Epithelial cell of proximal tubule (primary cell): ENCODE data around the gene POLDIP2. TPM values are rescaled to one million over a fixed set of nuclear protein-coding genes. Genes with fewer than 3 reads are reported as not detected.
"Not testable (repeated sequence)": the region's sequence is repeated elsewhere in the genome, so short reads cannot be mapped to it uniquely, and the experiment has no call there.

Experiments
- DNase-seq: peaks from one replicate; pipeline ENCODE4 v3.0.0-alpha.2; 2011; ENCODE audit warnings: low read depth
- H3K4me3 ChIP-seq: 2 replicates; pipeline ENCODE4 v1.5.1; 2011; ENCODE audit warnings: low read depth, mild to moderate bottlenecking, low read length
- total RNA-seq: library from RNA; depleted of rRNA; stranded (reverse); fragments of >200 nt; gene quantifications from 2 replicates; pipeline ENCODE4 v1.2.3, GENCODE V29; 2015
- TF ChIP-seq, protein P1 (sequence below): conservative IDR thresholded peaks from 2 replicates; pipeline ENCODE4 v1.5.1; 2012; ENCODE audit warnings: low read depth, mild to moderate bottlenecking, low read length

The POLDIP2 gene
- total RNA-seq, 1 donor from 2014 or later, result 96.4 TPM

- TF ChIP-seq, protein P1, sequence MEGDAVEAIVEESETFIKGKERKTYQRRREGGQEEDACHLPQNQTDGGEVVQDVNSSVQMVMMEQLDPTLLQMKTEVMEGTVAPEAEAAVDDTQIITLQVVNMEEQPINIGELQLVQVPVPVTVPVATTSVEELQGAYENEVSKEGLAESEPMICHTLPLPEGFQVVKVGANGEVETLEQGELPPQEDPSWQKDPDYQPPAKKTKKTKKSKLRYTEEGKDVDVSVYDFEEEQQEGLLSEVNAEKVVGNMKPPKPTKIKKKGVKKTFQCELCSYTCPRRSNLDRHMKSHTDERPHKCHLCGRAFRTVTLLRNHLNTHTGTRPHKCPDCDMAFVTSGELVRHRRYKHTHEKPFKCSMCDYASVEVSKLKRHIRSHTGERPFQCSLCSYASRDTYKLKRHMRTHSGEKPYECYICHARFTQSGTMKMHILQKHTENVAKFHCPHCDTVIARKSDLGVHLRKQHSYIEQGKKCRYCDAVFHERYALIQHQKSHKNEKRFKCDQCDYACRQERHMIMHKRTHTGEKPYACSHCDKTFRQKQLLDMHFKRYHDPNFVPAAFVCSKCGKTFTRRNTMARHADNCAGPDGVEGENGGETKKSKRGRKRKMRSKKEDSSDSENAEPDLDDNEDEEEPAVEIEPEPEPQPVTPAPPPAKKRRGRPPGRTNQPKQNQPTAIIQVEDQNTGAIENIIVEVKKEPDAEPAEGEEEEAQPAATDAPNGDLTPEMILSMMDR, result no peak
- no peak for DNase-seq
- H3K4me3 ChIP-seq, result no peak overlapping the region
Measured at GRCh38 chr17:28344011-28344410, 13.3 kb downstream of the POLDIP2 start.

DNA sequence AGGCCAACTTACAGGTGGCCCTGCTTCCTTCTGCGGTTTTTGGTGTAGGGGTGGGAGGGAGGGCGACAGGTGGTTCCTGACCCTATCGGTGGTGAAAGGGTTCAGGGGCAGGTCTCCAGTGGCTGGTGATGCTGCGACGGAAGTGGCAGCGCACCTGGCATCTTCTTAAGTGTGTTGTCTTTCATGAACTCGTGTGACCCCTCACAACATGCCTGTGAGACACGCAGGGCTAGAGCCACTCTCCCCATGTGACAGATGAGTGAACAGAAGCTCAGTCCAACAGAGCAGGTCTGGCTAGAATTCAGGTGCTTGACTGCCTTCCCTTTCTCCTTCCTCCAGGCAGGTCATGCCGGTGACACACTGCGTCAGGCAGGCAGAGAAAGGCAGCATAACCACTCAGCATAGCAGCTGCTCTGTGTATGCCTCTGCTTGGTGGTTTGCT lies 13.8 kb downstream of the POLDIP2 start:
- no peak for DNase-seq
- no peak overlapping the region for H3K4me3 ChIP-seq
- TF ChIP-seq, protein P1, result no peak

DNA sequence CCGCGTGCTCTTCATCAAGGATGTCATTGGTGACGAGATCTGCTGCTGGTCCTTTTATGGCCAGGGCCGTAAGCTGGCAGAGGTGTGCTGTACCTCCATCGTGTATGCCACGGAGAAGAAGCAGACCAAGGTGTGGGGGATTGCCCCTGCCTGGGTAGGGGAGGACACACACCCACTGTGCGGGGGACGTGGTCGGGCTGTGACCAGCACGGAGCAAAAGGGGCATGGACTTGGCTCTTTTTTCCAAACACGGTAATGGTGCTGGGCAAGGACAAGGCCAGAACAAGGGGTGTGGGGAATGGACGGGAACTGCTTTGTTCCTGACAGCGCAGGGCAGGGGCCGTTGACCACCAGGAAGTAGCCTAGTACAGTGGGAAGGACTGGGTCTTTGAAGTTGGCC lies 15.0 kb downstream of the POLDIP2 start:
- DNase-seq, result no peak
- H3K4me3 ChIP-seq, result no peak overlapping the region
- TF ChIP-seq, protein P1, result no peak

- DNase-seq, result no peak
- no peak overlapping the region for H3K4me3 ChIP-seq
- TF ChIP-seq, protein P1, result no peak
Measured at GRCh38 chr17:28341516-28341915, 15.8 kb downstream of the POLDIP2 start.

- DNase-seq, result no peak
- no peak overlapping the region for H3K4me3 ChIP-seq
- TF ChIP-seq, protein P1, result no peak
Measured at GRCh38 chr17:28340374-28340773, 17.0 kb downstream of the POLDIP2 start.

DNA sequence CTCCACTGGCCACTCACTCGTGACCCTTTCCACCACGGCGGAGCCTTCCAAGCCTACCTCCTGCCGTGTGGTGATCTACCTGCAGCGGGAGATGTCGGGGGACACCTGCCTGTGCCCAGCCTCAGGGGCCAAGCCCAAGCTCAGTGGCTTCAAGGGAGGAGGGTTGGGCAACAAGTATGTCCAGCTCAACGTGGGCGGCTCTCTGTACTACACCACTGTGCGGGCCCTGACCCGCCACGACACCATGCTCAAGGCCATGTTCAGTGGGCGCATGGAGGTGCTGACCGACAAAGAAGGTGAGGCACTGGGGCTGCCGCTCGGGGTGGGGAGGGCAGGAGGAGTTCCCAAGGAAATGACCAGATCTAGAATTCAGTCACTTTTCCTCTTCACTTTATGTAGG lies 17.9 kb downstream of the POLDIP2 start:
- no peak overlapping the region for H3K4me3 ChIP-seq
- TF ChIP-seq, protein P1, result no peak
- no peak for DNase-seq

DNA sequence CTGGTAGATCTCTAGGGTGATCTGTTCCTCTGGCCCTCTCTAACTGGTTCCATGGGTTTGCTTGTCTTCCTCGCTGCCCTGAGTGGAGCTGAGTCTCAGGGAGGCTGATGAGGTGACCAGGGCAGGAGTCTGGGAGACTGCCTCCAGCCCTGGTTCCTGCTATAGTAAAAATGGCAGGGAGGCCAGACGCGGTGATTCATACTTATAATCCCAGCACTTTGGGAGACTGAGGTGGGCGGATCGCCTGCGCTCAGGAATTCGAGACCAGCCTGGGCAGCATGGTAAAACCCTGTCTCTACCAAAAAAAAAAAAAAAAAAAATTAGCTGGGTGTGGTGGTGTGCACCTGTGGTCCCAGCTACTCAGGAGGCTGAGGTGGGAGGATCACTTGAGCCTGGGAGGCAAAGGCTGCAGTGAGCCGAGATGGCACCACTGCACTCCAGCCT lies 18.5 kb downstream of the POLDIP2 start:
- not testable (repeated sequence) for H3K4me3 ChIP-seq

More for the DNA sequence above, 18.5 kb downstream of the POLDIP2 start:
- not testable (repeated sequence) for DNase-seq
